NCI-H82 treated with DMSO at 0.1 percent for 48 hours (cell line): ENCODE results near the gene SHMT2.

ENCODE experiments used
- DNase-seq: peaks from one replicate; lab custom pipeline; 2025; ENCODE audit not compliant: unreplicated experiment; lab: John Stamatoyannopoulos, UW

The SHMT2 gene

DNA sequence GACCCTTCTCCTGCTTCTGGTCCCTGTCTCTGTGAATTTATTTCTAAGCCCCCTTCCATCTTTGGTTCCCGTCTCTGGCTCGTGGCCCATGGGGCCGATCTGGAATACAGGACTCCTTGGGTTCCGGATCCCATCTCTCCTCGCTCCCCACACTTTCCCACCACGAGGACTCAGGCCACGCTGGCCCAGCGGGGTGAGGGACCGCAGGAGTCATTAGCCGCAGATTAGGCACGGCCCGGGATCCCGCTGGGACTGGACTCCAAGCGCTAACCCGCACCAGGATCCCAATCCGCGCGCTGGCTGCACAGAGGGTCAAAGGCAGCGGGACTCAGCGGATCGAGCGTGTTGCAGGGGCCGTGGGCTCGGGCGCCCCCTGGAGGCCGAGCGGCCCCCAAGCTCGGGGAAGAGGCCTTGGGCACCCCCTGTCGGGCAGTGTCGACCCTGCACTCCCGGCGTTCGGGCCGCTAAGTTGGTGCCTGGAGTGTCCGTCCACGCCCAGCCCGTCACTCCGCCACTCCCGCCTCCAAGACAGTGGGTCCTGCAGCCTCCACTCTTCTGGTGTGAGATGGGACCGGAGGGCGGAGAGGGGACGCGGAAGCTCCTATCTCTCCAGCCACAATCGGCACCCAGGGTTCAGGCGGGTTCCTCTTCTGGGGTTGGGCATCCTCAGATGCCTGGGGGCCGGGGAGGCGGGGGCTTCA, 9.5 kb downstream of the SHMT2 start:
- peak; percentile 78 for DNase-seq

- DNase-seq = no peak
Observed at GRCh38 chr12:57239587-57240065, 10.1 kb downstream of the SHMT2 start.

DNA sequence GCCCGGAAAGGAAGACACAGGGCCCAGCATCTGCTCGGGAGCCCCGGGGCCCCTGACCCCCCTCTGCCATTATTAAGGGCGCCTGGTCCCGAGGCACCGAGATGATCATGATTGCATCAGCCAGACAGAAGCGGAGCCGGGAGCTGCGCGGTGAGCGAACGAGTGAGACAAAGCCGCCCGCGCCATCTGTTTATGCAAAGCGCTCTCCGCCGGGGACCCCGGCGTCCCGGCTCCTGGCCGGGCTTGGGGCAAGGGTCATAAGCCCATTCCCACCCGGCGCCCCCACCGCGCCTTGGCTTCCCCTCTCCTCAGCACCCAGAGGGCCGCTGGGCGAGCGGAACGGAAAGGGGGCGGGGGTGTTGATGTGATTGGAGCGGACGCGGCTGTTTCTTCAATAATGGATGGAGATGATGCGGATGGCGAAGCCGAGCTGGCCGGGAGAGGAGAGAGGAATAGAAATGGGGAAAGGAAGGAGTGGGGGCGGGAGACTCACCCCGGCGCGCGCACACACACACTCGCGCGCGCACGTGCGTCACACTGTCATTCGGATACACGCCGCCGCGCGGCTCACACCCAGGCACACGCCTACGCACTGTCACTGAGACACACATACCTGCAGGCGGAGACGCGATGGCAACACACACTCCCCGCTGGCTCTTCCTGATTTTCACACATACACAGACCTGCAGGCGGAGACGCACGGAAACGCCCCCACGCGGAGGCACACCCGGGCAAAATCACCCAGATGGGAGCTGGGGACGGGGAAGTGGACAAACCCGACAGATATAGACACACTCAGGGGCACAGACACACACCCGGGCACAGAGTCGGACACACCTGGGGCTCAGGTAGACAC, 10.8 kb downstream of the SHMT2 start:
- peak; percentile 54 for DNase-seq

DNA sequence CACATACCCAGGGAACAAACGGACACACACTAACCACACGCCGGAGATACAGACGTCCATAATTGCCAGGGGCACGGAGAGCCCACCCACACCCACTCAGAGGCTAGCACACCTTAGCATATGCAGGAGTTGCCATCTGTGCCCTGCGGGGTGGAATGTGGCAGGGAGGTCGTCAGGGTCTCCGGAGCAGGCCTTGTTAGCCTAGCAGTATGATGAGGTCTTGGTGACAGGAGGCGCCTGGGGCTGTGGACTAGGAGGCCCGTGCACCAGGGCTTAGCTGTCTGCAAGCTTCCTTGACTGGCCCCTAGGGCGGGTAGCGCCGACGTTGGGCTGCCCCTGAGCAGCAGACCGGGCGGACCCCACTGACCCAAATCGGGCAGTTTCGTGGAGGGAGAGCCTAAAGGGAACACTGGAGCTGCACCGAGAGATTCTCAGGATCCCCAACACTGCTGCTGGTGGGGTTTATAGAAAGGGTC, 11.5 kb downstream of the SHMT2 start:
- peak; percentile 65 for DNase-seq

DNA sequence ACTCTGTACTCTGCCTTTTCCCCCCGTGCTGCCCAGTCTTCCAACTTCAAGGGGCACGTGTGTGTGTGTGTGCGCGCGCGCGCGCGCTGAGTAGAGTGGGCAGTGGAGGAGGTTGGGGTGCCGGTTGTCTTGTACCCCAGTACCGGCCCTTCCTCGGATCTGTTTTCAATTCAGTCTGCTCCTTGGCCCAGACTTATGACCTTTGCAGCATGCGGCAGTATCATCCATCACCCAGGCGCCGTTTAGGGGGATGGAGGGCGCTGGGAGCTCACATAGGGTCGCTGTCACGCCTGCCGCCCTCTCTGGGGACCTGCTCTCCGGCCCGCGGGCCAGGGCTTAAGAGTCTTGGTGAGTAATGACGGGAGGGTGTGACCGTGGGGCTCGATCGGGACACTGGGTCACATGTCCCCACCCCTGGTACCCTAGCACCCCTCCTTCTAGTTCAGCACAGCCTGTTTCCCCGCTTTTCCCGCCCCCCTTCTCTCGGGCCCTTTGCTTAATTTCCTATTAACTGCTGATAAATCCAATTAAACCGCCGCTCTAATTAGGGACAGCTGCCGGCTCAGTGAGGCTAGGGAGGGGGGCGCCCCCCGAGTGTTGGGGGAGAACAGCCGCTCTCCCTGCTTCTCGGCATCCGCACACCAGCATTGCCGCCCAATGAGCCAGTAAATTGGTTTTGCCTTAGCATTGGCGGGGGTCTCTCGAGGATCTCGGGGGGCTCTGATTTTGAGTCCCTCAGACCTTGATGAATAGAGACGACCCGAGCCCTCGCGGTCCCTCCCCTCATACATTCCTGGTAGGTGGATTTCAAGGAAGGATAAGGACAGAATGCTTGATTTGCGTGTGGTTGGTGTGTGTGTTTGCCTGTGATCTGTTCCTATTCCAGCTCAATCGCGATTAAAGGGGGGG, 12.1 kb downstream of the SHMT2 start:
- DNase-seq = peak; percentile 84

- DNase-seq = peak; percentile 68
Observed at GRCh38 chr12:57242329-57242690, 12.8 kb downstream of the SHMT2 start.

- DNase-seq = peak; percentile 86
Observed at GRCh38 chr12:57242691-57243454, 13.4 kb downstream of the SHMT2 start.

GRCh38 chr12:57243521-57244311, 14.2 kb downstream of the SHMT2 start:
- DNase-seq = peak; percentile 86

DNA sequence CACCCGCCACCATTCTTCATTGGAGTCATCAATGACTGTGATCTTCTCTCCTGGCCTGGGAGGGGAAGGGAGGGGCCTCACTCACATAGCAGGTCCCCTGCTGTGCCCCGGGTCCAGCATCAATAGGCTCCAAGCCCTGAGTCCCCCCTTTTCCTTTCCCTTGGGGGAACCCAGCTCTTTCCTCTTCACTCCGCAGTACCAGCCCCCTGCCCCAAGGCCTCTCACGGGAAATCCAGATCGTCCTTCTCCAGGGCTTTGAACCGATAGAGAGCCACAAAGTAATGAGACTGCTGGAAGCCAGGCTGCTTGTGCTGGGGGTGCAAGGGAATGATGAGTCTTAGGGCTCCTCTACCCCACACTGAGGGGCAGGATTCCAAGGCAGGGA, 14.8 kb downstream of the SHMT2 start:
- no peak for DNase-seq

DNA sequence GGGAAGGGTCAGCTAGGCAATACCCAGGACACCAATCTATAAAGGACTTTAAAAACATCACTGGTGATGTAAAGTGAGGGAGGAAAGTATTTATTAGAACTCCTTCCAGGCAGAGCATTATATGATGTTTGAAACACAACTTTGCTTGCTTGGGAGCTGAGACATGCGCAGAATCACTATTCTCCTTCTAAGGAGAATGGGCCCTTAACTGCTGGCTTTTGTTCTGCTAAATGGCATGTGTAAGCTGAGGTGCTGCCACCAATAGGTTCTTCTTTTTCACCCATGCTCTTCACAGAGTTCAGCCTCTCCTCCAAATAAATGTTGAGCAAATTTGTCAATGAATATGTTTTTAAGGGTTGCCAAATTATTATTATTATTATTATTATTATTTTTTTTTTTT, 17.5 kb downstream of the SHMT2 start:
- no peak for DNase-seq

GRCh38 chr12:57248934-57249742, 19.6 kb downstream of the SHMT2 start:
- no peak for DNase-seq

GRCh38 chr12:57250541-57250940, 21.0 kb downstream of the SHMT2 start:
- DNase-seq = no peak

- no peak for DNase-seq
Observed at GRCh38 chr12:57250956-57251355, 21.4 kb downstream of the SHMT2 start, which contains the start of gene STAC3. STAC3 (minus strand) TSS chr12:57251187; CDS start chr12:57249636, 1,551 bp downstream.

DNA sequence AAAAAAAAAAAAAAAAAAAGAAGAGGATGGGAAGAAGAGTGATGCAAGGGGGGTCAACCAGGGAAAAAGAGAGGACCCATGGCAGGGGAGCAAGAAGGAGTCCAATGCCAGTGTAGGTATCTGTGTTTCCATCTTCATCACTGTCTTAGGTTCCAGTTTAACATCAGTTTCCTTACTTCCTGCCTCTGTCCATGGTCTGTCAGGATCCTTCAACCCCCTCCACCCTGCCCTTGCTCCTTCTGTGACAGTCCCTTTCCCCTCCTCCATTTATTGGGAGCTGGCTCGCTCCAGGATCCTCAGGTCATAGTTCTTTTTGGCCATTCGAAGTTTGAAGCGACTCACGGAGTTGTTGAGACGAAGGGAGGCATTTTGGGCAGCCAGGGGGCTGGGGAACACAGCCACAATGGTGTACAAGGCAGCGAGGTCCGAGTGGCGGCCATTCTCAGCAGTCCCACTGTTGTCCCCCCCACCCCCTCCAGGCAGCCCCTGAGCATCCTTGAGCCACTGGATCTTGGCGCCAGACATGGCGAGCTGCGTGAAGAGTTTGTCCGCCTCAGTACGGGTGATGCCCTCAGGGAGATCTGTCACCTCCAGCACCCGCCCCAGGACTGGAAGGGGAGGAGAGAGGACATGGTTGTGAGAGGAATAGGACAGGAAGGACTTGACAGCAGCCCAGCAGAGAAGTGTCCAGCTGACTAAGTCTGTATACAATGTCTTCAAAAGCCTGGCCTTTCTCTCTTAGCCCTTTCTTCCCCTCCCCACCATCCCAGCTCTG, 25.2 kb downstream of the SHMT2 start:
- DNase-seq = no peak

DNA sequence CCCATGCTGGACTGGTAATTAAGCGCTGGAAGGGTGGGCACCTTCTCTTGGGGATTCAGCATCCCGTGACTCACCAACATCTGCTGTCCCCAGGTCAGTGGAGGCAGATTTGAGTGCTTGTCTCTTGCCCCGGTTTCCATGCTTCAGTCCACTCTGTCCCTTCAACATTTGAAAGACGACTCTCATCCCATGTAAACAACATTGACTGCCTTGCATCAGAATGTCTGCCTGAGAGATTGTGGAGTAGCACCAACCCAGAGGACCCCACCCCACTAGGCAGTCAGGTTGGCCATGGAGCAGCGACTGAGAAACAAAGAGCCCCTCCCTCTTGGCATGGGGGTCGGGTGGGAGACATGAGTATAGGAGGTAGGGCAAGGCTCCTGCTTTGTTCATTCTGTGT, 26.4 kb downstream of the SHMT2 start:
- DNase-seq = no peak

DNA sequence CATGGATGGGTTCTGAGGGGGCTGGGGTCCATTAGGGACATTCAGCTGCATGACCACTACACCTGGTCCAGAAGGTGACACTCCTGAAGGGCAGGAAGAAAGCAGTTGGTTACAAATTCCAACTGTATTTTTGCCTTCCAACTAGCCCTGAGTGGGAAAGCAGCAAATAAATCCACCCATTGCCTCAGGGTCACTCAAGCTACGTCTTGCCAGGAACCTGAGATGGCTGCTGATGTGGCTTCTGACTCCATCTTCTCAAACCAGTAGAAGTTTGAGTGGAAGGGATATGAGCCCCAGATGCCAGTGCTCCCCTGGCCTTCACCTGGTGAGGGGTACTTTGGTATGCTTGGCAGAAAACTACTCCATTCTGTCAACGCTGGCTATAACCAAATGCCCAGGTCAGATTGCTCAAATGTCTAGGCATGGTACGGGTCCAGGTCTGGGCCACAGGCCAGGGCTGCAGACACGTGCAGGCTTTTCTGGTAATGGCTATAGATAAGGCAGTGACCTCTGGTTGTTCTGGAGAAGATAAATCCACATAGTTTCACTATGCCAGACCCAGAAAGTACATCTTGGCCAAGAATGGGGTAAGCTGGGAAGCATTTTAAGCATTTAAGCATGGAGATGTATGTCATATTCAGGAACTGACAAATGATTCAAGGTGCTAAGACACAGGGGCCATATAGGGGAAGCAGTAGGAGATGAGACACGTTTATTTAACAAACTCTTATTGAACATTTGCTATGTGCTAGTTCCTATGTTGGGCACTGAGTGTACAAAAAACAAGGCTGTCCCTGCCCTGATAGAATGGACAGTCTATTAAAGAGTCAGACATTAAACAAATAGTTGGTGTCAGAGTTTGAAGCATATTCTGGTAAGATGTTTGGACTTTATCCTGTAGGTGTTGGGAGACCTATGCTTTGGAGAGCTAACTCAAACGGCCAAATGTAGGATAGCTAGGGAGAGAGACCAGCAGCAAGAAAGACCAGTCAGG, 29.8 kb downstream of the SHMT2 start:
- no peak for DNase-seq

- no peak for DNase-seq
Observed at GRCh38 chr12:57260366-57260765, 30.9 kb downstream of the SHMT2 start.
